ENCODE results near the gene XPNPEP3.

- no peak for TF ChIP-seq ZFP30 (CRISPR knock-in tag; IDR thresholded peaks at IDR 0.05)
- TF ChIP-seq, protein P1, sequence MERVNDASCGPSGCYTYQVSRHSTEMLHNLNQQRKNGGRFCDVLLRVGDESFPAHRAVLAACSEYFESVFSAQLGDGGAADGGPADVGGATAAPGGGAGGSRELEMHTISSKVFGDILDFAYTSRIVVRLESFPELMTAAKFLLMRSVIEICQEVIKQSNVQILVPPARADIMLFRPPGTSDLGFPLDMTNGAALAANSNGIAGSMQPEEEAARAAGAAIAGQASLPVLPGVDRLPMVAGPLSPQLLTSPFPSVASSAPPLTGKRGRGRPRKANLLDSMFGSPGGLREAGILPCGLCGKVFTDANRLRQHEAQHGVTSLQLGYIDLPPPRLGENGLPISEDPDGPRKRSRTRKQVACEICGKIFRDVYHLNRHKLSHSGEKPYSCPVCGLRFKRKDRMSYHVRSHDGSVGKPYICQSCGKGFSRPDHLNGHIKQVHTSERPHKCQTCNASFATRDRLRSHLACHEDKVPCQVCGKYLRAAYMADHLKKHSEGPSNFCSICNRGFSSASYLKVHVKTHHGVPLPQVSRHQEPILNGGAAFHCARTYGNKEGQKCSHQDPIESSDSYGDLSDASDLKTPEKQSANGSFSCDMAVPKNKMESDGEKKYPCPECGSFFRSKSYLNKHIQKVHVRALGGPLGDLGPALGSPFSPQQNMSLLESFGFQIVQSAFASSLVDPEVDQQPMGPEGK (CRISPR knock-in tag; IDR thresholded peaks at IDR 0.05; ENCODE audit: borderline replicate concordance): no peak
- no peak for TF ChIP-seq CREB5 (CRISPR knock-in tag; IDR thresholded peaks at IDR 0.05; ENCODE audit: low read depth)
- TF ChIP-seq ZFP3 (CRISPR knock-in tag; IDR thresholded peaks at IDR 0.05): no peak
- TF ChIP-seq, protein P2, sequence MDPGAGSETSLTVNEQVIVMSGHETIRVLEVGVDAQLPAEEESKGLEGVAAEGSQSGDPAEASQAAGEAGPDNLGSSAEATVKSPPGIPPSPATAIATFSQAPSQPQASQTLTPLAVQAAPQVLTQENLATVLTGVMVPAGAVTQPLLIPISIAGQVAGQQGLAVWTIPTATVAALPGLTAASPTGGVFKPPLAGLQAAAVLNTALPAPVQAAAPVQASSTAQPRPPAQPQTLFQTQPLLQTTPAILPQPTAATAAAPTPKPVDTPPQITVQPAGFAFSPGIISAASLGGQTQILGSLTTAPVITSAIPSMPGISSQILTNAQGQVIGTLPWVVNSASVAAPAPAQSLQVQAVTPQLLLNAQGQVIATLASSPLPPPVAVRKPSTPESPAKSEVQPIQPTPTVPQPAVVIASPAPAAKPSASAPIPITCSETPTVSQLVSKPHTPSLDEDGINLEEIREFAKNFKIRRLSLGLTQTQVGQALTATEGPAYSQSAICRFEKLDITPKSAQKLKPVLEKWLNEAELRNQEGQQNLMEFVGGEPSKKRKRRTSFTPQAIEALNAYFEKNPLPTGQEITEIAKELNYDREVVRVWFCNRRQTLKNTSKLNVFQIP (CRISPR knock-in tag; IDR thresholded peaks at IDR 0.05; ENCODE audit: borderline replicate concordance, low read depth): no peak
- no peak for TF ChIP-seq BACH2 (CRISPR knock-in tag; IDR thresholded peaks at IDR 0.05; ENCODE audit: borderline replicate concordance)
- TF ChIP-seq SNAI2 (CRISPR knock-in tag; IDR thresholded peaks at IDR 0.05): no peak
- TF ChIP-seq ARNTL (CRISPR knock-in tag; IDR thresholded peaks at IDR 0.05; ENCODE audit: borderline replicate concordance, low read depth): no peak
- TF ChIP-seq RARB (CRISPR knock-in tag; IDR thresholded peaks at IDR 0.05): no peak
- no peak for TF ChIP-seq PPARA (CRISPR knock-in tag; IDR thresholded peaks at IDR 0.05; ENCODE audit: borderline replicate concordance)
- TF ChIP-seq ZNF565 (CRISPR knock-in tag; conservative IDR thresholded peaks at IDR 0.05; ENCODE audit: low read depth): no peak
Observed at GRCh38 chr22:40874016-40874415, 17.1 kb downstream of the XPNPEP3 start.
